Measurements from ENCODE around the gene SMIM44. TPM values are rescaled to one million over a fixed set of nuclear protein-coding genes. Genes with fewer than 3 reads are reported as not detected.

The SMIM44 gene
- total RNA-seq, 1 donor: not detected

- Histone ChIP-seq H3K27ac (ENCODE audit: low read depth, low read length) (no peak overlapping the region), H3K9me3 (ENCODE audit: low read depth, low read length) (no peaks in the 10 kb centered on the region), H4K20me1 (ENCODE audit: insufficient read depth, low read length) (peaks cover 66% of the 10 kb centered on the region), H3K4me3 (ENCODE audit: insufficient read depth, low read length) (no peak overlapping the region), H3K36me3 (ENCODE audit: insufficient read depth, low read length) (peaks cover 24% of the 10 kb centered on the region), H3K4me1 (ENCODE audit: insufficient read depth, low read length) (no peaks in the 10 kb centered on the region), H3K79me2 (ENCODE audit: insufficient read depth, low read length) (peaks cover 88% of the 10 kb centered on the region), H3K27me3 (ENCODE audit: insufficient read depth, low read length) (no peaks in the 10 kb centered on the region), H2AFZ (ENCODE audit: low read length) (no peak overlapping the region), H3K4me2 (ENCODE audit: insufficient read depth, low read length) (no peak overlapping the region)
- no peak for TF ChIP-seq CTCF (IDR thresholded peaks at IDR 0.05; ENCODE audit: extremely low read depth, low read depth, low read length)
- no peak for DNase-seq (ENCODE audit: insufficient read length, low spot score, missing footprints)
Measured at GRCh38 chr19:3521104-3521445, 37.8 kb upstream of the SMIM44 start.

GRCh38 chr19:3520166-3521103, 37.2 kb upstream of the SMIM44 start:
- DNase-seq (ENCODE audit: insufficient read length, low spot score, missing footprints): no peak
- peaks cover 24% of the 10 kb centered on the region for H3K36me3 ChIP-seq (ENCODE audit: insufficient read depth, low read length)
- peaks cover 69% of the 10 kb centered on the region for H4K20me1 ChIP-seq (ENCODE audit: insufficient read depth, low read length)
- H3K9me3 ChIP-seq (ENCODE audit: low read depth, low read length): no peaks in the 10 kb centered on the region
- TF ChIP-seq CTCF (IDR thresholded peaks at IDR 0.05; ENCODE audit: extremely low read depth, low read depth, low read length): no peak
- H3K4me2 ChIP-seq (ENCODE audit: insufficient read depth, low read length): no peak overlapping the region
- H3K27ac ChIP-seq (ENCODE audit: low read depth, low read length): no peak overlapping the region
- H3K79me2 ChIP-seq (ENCODE audit: insufficient read depth, low read length): peaks cover 92% of the 10 kb centered on the region
- no peaks in the 10 kb centered on the region for H3K27me3 ChIP-seq (ENCODE audit: insufficient read depth, low read length)
- H3K4me3 ChIP-seq (ENCODE audit: insufficient read depth, low read length): no peak overlapping the region
- no peak overlapping the region for H2AFZ ChIP-seq (ENCODE audit: low read length)
- H3K4me1 ChIP-seq (ENCODE audit: insufficient read depth, low read length): no peaks in the 10 kb centered on the region

GRCh38 chr19:3519126-3519525, 35.9 kb upstream of the SMIM44 start:
- H2AFZ ChIP-seq (ENCODE audit: low read length): no peak overlapping the region
- peaks cover 10% of the 10 kb centered on the region for H3K4me1 ChIP-seq (ENCODE audit: insufficient read depth, low read length)
- H3K9me3 ChIP-seq (ENCODE audit: low read depth, low read length): no peaks in the 10 kb centered on the region
- H4K20me1 ChIP-seq (ENCODE audit: insufficient read depth, low read length): peaks cover 78% of the 10 kb centered on the region
- no peak overlapping the region for H3K4me3 ChIP-seq (ENCODE audit: insufficient read depth, low read length)
- peaks cover 19% of the 10 kb centered on the region for H3K36me3 ChIP-seq (ENCODE audit: insufficient read depth, low read length)
- no peaks in the 10 kb centered on the region for H3K27me3 ChIP-seq (ENCODE audit: insufficient read depth, low read length)
- H3K27ac ChIP-seq (ENCODE audit: low read depth, low read length): no peak overlapping the region
- H3K79me2 ChIP-seq (ENCODE audit: insufficient read depth, low read length): peaks cover 99% of the 10 kb centered on the region
- DNase-seq (ENCODE audit: insufficient read length, low spot score, missing footprints): no peak
- H3K4me2 ChIP-seq (ENCODE audit: insufficient read depth, low read length): no peak overlapping the region
- no peak for TF ChIP-seq CTCF (IDR thresholded peaks at IDR 0.05; ENCODE audit: extremely low read depth, low read depth, low read length)

- DNase-seq (ENCODE audit: insufficient read length, low spot score, missing footprints): no peak
- no peaks in the 10 kb centered on the region for H3K9me3 ChIP-seq (ENCODE audit: low read depth, low read length)
- peaks cover 15% of the 10 kb centered on the region for H3K36me3 ChIP-seq (ENCODE audit: insufficient read depth, low read length)
- peaks cover 99% of the 10 kb centered on the region for H3K79me2 ChIP-seq (ENCODE audit: insufficient read depth, low read length)
- no peak overlapping the region for H2AFZ ChIP-seq (ENCODE audit: low read length)
- H3K4me1 ChIP-seq (ENCODE audit: insufficient read depth, low read length): peaks cover 14% of the 10 kb centered on the region
- no peak overlapping the region for H3K4me2 ChIP-seq (ENCODE audit: insufficient read depth, low read length)
- no peak overlapping the region for H3K27ac ChIP-seq (ENCODE audit: low read depth, low read length)
- no peak for TF ChIP-seq CTCF (IDR thresholded peaks at IDR 0.05; ENCODE audit: extremely low read depth, low read depth, low read length)
- no peak overlapping the region for H3K4me3 ChIP-seq (ENCODE audit: insufficient read depth, low read length)
- no peaks in the 10 kb centered on the region for H3K27me3 ChIP-seq (ENCODE audit: insufficient read depth, low read length)
- H4K20me1 ChIP-seq (ENCODE audit: insufficient read depth, low read length): peaks cover 79% of the 10 kb centered on the region
Measured at GRCh38 chr19:3518659-3519058, 35.4 kb upstream of the SMIM44 start.

Measured in osteoblast (primary cell).